Measurements from ENCODE around the gene BZW2.

- TF ChIP-seq, protein P1, sequence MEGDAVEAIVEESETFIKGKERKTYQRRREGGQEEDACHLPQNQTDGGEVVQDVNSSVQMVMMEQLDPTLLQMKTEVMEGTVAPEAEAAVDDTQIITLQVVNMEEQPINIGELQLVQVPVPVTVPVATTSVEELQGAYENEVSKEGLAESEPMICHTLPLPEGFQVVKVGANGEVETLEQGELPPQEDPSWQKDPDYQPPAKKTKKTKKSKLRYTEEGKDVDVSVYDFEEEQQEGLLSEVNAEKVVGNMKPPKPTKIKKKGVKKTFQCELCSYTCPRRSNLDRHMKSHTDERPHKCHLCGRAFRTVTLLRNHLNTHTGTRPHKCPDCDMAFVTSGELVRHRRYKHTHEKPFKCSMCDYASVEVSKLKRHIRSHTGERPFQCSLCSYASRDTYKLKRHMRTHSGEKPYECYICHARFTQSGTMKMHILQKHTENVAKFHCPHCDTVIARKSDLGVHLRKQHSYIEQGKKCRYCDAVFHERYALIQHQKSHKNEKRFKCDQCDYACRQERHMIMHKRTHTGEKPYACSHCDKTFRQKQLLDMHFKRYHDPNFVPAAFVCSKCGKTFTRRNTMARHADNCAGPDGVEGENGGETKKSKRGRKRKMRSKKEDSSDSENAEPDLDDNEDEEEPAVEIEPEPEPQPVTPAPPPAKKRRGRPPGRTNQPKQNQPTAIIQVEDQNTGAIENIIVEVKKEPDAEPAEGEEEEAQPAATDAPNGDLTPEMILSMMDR (IDR thresholded peaks at IDR 0.05): no peak
- TF ChIP-seq EZH2 (IDR thresholded peaks at IDR 0.05; ENCODE audit: borderline replicate concordance, insufficient read depth, low read depth, low read length, poor library complexity, severe bottlenecking): no peak
Measured at GRCh38 chr7:16660702-16661464, 14.9 kb downstream of the BZW2 start.

All from B cell (primary cell).